Measurements from ENCODE around the gene CIB2. TPM values are rescaled to one million over a fixed set of nuclear protein-coding genes. Genes with fewer than 3 reads are reported as not detected.
A peak's percentile ranks its signal among the peaks of the same experiment; 100 is the strongest.

Gene CIB2
- polyA plus RNA-seq, 1 of the 3 experiments (the other 2 are of a cell fraction) = 39.6 TPM

GRCh38 chr15:78055919-78056713 lies 75.1 kb downstream of the CIB2 start:
- H4K20me1 ChIP-seq (ENCODE audit: insufficient read depth) = peaks cover 8% of the 10 kb centered on the region; the same call in 1 of the 2 replicates
- peaks cover 6% of the 10 kb centered on the region for H3F3A ChIP-seq (replicated peaks; ENCODE audit: insufficient read depth)
- ChIA-PET POLR2A (interaction anchor here (0.6 to 1.0 kb wide), 2 partner anchors 12 to 66 kb away, joined by 3 to 5 read pairs; no protein-coding TSS in a partner anchor), CTCF (interaction anchor here (1.3 to 1.5 kb wide), 2 partner anchors 57 to 97 kb away, joined by 3 to 4 read pairs; no protein-coding TSS in a partner anchor)
- H3K27me3 ChIP-seq (ENCODE audit: insufficient read depth) = no peaks in the 10 kb centered on the region
- H2AFZ ChIP-seq (ENCODE audit: low read depth) = no peak overlapping the region
- DNase-seq = no peak
- no peak overlapping the region for H3K4me3 ChIP-seq (ENCODE audit: low read depth in 2 of 2, low read length in 1 of 2)
- no peaks in the 10 kb centered on the region for H3K9me2 ChIP-seq
- no peak overlapping the region for H3K9ac ChIP-seq
- H3K4me2 ChIP-seq = peak overlapping the region; percentile 70
- WGBS (ENCODE audit: low lambda C conversion rate) = 53% methylated on average over 2 of the region's 2 CpGs
- peaks cover 36 to 57% of the 10 kb centered on the region in 2 experiments for H3K4me1 ChIP-seq (ENCODE audit: control insufficient read depth in 1 of 2, insufficient read depth in 2 of 2, low read depth in 1 of 2, low read length in 1 of 2)
- H3K27ac ChIP-seq (ENCODE audit: low read depth in 2 of 2, low read length in 1 of 2) = peak overlapping the region; percentile 68 to 78; a peak in 3 of 4 replicates
- H3K36me3 ChIP-seq (replicated peaks in 1 of 2; ENCODE audit: control insufficient read depth in 1 of 2, insufficient read depth in 2 of 2, low read length in 1 of 2) = peaks cover 0 to 15% of the 10 kb centered on the region in 2 experiments
- H3K9me3 ChIP-seq = no peaks in the 10 kb centered on the region
- TF ChIP-seq CTCF (IDR thresholded peaks at IDR 0.05) (no peak), FOSL2 (IDR thresholded peaks at IDR 0.05; ENCODE audit: borderline replicate concordance, low read depth) (no peak), MXI1 (IDR thresholded peaks at IDR 0.05; ENCODE audit: low read depth, low read length) (no peak), CHD2 (IDR thresholded peaks at IDR 0.05; ENCODE audit: low read length, partially characterized antibody) (no peak), JUND (IDR thresholded peaks at IDR 0.05) (no peak), MAX (IDR thresholded peaks at IDR 0.05; ENCODE audit: low read depth) (no peak), POLR2AphosphoS5 (IDR thresholded peaks at IDR 0.05; ENCODE audit: low read depth, low read length) (no peak)
- H3K79me2 ChIP-seq (ENCODE audit: insufficient read depth) = peaks cover 89% of the 10 kb centered on the region

GRCh38 chr15:78054966-78055365 lies 76.3 kb downstream of the CIB2 start:
- no peak for TF ChIP-seq FOSL2 (IDR thresholded peaks at IDR 0.05; ENCODE audit: borderline replicate concordance, low read depth)
- TF ChIP-seq ELF1 (IDR thresholded peaks at IDR 0.05) = no peak
- TF ChIP-seq ZBTB33 (IDR thresholded peaks at IDR 0.05; ENCODE audit: borderline replicate concordance, low read depth) = no peak
- no peak for TF ChIP-seq RAD21 (IDR thresholded peaks at IDR 0.05; ENCODE audit: low read length)
- no peak for TF ChIP-seq EP300 (IDR thresholded peaks at IDR 0.05; ENCODE audit: borderline replicate concordance in 1 of 2, low read depth in 1 of 2, low read length in 1 of 2)
- TF ChIP-seq MXI1 (IDR thresholded peaks at IDR 0.05; ENCODE audit: low read depth, low read length) = no peak
- TF ChIP-seq REST (IDR thresholded peaks at IDR 0.05; ENCODE audit: low read depth, low read length) = no peak
- TF ChIP-seq TCF12 (IDR thresholded peaks at IDR 0.05) = no peak
- no peak for TF ChIP-seq GABPA (IDR thresholded peaks at IDR 0.05; ENCODE audit: low read depth)
- no peak for TF ChIP-seq IRF3 (IDR thresholded peaks at IDR 0.05; ENCODE audit: low read depth, low read length)
- Histone ChIP-seq H4K20me1 (ENCODE audit: insufficient read depth) (peaks cover 8% of the 10 kb centered on the region; the same call in 1 of the 2 replicates), H2AFZ (ENCODE audit: low read depth) (no peak overlapping the region), H3K4me1 (ENCODE audit: control insufficient read depth in 1 of 2, insufficient read depth in 2 of 2, low read depth in 1 of 2, low read length in 1 of 2) (peaks cover 47 to 65% of the 10 kb centered on the region in 2 experiments), H3K9me2 (no peaks in the 10 kb centered on the region), H3K4me3 (ENCODE audit: low read depth in 2 of 2, low read length in 1 of 2) (no peak overlapping the region), H3K36me3 (replicated peaks in 1 of 2; ENCODE audit: control insufficient read depth in 1 of 2, insufficient read depth in 2 of 2, low read length in 1 of 2) (peaks cover 0 to 15% of the 10 kb centered on the region in 2 experiments), H3F3A (replicated peaks; ENCODE audit: insufficient read depth) (peaks cover 6% of the 10 kb centered on the region), H3K4me2 (no peak overlapping the region), H3K9ac (no peak overlapping the region), H3K27me3 (ENCODE audit: insufficient read depth) (no peaks in the 10 kb centered on the region), H3K27ac (ENCODE audit: low read depth in 2 of 2, low read length in 1 of 2) (no peak overlapping the region), H3K9me3 (no peaks in the 10 kb centered on the region), H3K79me2 (ENCODE audit: insufficient read depth) (peaks cover 78% of the 10 kb centered on the region)
- POLR2A ChIA-PET = no interaction called here
- DNase-seq = no peak
- WGBS (ENCODE audit: low lambda C conversion rate) = 100% methylated on average over 1 of the region's 1 CpG
- CTCF ChIA-PET = interaction anchor here (1.5 kb wide), 1 partner anchor 58 kb away, joined by 4 read pairs; no protein-coding TSS in a partner anchor
